ENCODE measurements around the gene ZBTB46.

GRCh38 chr20:63740627-63741353 is 90.3 kb downstream of the ZBTB46 start:
- no peak for TF ChIP-seq EP300 (IDR thresholded peaks at IDR 0.05)
- TF ChIP-seq CTCF (IDR thresholded peaks at IDR 0.05): no peak
